MG63 (cell line): ENCODE measurements around the gene OPCML. TPM values are rescaled to one million over a fixed set of nuclear protein-coding genes. Genes with fewer than 3 reads are reported as not detected.

ENCODE experiments used
- DNase-seq: peaks from one replicate; pipeline ENCODE4 v3.0.0-alpha.2; 2020
- H3K27me3 ChIP-seq: fragments of 250-450 bp; sonication (Bioruptor Pico); 2 replicates; pipeline ENCODE4 v1.5.1; 2020; ENCODE audit warnings: mild to moderate bottlenecking, moderate library complexity
- H3K36me3 ChIP-seq: fragments of 250-450 bp; sonication (Bioruptor Pico); 2 replicates; pipeline ENCODE4 v1.5.1; 2020; ENCODE audit warnings: mild to moderate bottlenecking, moderate library complexity
- H3K4me3 ChIP-seq: fragments of 250-450 bp; sonication (Bioruptor Pico); 2 replicates; pipeline ENCODE4 v1.5.1; 2020; ENCODE audit warnings: mild to moderate bottlenecking, moderate library complexity
- H3K9me3 ChIP-seq: fragments of 250-450 bp; sonication (Bioruptor Pico); 2 replicates; pipeline ENCODE4 v1.5.1; 2020; ENCODE audit warnings: mild to moderate bottlenecking, moderate library complexity
- total RNA-seq: library from RNA; depleted of rRNA; stranded (reverse); fragments of >200 nt; shearing (Covaris generic); gene quantifications from 2 replicates; pipeline ENCODE4 v1.2.3, GENCODE V29; 2014; ENCODE audit warnings: low replicate concordance

OPCML gene
- total RNA-seq, 1 experiment from 2014 or later: not detected

- no peaks in the 10 kb centered on the region for H3K27me3 ChIP-seq
- H3K9me3 ChIP-seq: no peaks in the 10 kb centered on the region
- no peak for DNase-seq
- H3K4me3 ChIP-seq: no peak overlapping the region
- no peaks in the 10 kb centered on the region for H3K36me3 ChIP-seq
Measured at GRCh38 chr11:133518702-133519264, 13.5 kb downstream of the OPCML start.

- Histone ChIP-seq H3K27me3 (no peaks in the 10 kb centered on the region), H3K4me3 (no peak overlapping the region), H3K9me3 (no peaks in the 10 kb centered on the region), H3K36me3 (no peaks in the 10 kb centered on the region)
- no peak for DNase-seq
Measured at GRCh38 chr11:133516845-133517244, 15.5 kb downstream of the OPCML start.

- Histone ChIP-seq H3K9me3 (no peaks in the 10 kb centered on the region), H3K4me3 (no peak overlapping the region), H3K36me3 (no peaks in the 10 kb centered on the region), H3K27me3 (no peaks in the 10 kb centered on the region)
- DNase-seq: no peak
Measured at GRCh38 chr11:133515107-133515506, 17.2 kb downstream of the OPCML start.

- no peaks in the 10 kb centered on the region for H3K36me3 ChIP-seq
- no peaks in the 10 kb centered on the region for H3K9me3 ChIP-seq
- no peak overlapping the region for H3K4me3 ChIP-seq
- H3K27me3 ChIP-seq: no peaks in the 10 kb centered on the region
- DNase-seq: no peak
Measured at GRCh38 chr11:133509924-133510697, 22.2 kb downstream of the OPCML start.

- Histone ChIP-seq H3K36me3 (no peaks in the 10 kb centered on the region), H3K4me3 (no peak overlapping the region), H3K9me3 (no peaks in the 10 kb centered on the region), H3K27me3 (peaks cover 8% of the 10 kb centered on the region; the same call in 1 of the 2 replicates)
- DNase-seq: no peak
Measured at GRCh38 chr11:133508468-133508867, 23.8 kb downstream of the OPCML start.

GRCh38 chr11:133507185-133507584 lies 25.1 kb downstream of the OPCML start:
- DNase-seq: no peak
- Histone ChIP-seq H3K4me3 (no peak overlapping the region), H3K36me3 (no peaks in the 10 kb centered on the region), H3K9me3 (no peaks in the 10 kb centered on the region), H3K27me3 (peaks cover 8% of the 10 kb centered on the region; the same call in 1 of the 2 replicates)

- H3K36me3 ChIP-seq: no peaks in the 10 kb centered on the region
- H3K4me3 ChIP-seq: no peak overlapping the region
- H3K27me3 ChIP-seq: peaks cover 8% of the 10 kb centered on the region; the same call in 1 of the 2 replicates
- H3K9me3 ChIP-seq: no peaks in the 10 kb centered on the region
- no peak for DNase-seq
Measured at GRCh38 chr11:133506551-133507094, 25.7 kb downstream of the OPCML start.

- no peaks in the 10 kb centered on the region for H3K9me3 ChIP-seq
- no peak for DNase-seq
- no peaks in the 10 kb centered on the region for H3K36me3 ChIP-seq
Measured at GRCh38 chr11:133506023-133506422, 26.3 kb downstream of the OPCML start.

GRCh38 chr11:133504906-133505305 lies 27.4 kb downstream of the OPCML start:
- Histone ChIP-seq H3K9me3 (no peaks in the 10 kb centered on the region), H3K36me3 (no peaks in the 10 kb centered on the region), H3K27me3 (peaks cover 8% of the 10 kb centered on the region; the same call in 1 of the 2 replicates), H3K4me3 (no peak overlapping the region)
- no peak for DNase-seq

More at GRCh38 chr11:133506023-133506422, 26.3 kb downstream of the OPCML start:
- H3K27me3 ChIP-seq: peaks cover 8% of the 10 kb centered on the region; the same call in 1 of the 2 replicates
- no peak overlapping the region for H3K4me3 ChIP-seq

GRCh38 chr11:133503776-133504175 lies 28.5 kb downstream of the OPCML start:
- DNase-seq: no peak
- no peaks in the 10 kb centered on the region for H3K9me3 ChIP-seq

GRCh38 chr11:133503236-133503635 lies 29.1 kb downstream of the OPCML start:
- Histone ChIP-seq H3K4me3 (no peak overlapping the region), H3K36me3 (no peaks in the 10 kb centered on the region), H3K27me3 (peaks cover 8% of the 10 kb centered on the region; the same call in 1 of the 2 replicates), H3K9me3 (no peaks in the 10 kb centered on the region)
- no peak for DNase-seq

More at GRCh38 chr11:133503776-133504175, 28.5 kb downstream of the OPCML start:
- Histone ChIP-seq H3K27me3 (peaks cover 8% of the 10 kb centered on the region; the same call in 1 of the 2 replicates), H3K36me3 (no peaks in the 10 kb centered on the region), H3K4me3 (no peak overlapping the region)

- no peak overlapping the region for H3K4me3 ChIP-seq
- no peaks in the 10 kb centered on the region for H3K36me3 ChIP-seq
- H3K9me3 ChIP-seq: no peaks in the 10 kb centered on the region
- DNase-seq: no peak
- peaks cover 8% of the 10 kb centered on the region; the same call in 1 of the 2 replicates for H3K27me3 ChIP-seq
Measured at GRCh38 chr11:133501643-133502539, 30.4 kb downstream of the OPCML start.

- DNase-seq: no peak
- Histone ChIP-seq H3K27me3 (peaks cover 8% of the 10 kb centered on the region; the same call in 1 of the 2 replicates), H3K4me3 (no peak overlapping the region), H3K9me3 (no peaks in the 10 kb centered on the region), H3K36me3 (no peaks in the 10 kb centered on the region)
Measured at GRCh38 chr11:133500936-133501335, 31.4 kb downstream of the OPCML start.

- peaks cover 8% of the 10 kb centered on the region; the same call in 1 of the 2 replicates for H3K27me3 ChIP-seq
- DNase-seq: no peak
- H3K9me3 ChIP-seq: no peaks in the 10 kb centered on the region
- no peaks in the 10 kb centered on the region for H3K36me3 ChIP-seq
- no peak overlapping the region for H3K4me3 ChIP-seq
Measured at GRCh38 chr11:133500435-133500834, 31.9 kb downstream of the OPCML start.

- Histone ChIP-seq H3K4me3 (no peak overlapping the region), H3K9me3 (no peaks in the 10 kb centered on the region), H3K36me3 (no peaks in the 10 kb centered on the region), H3K27me3 (peaks cover under 1% of the 10 kb centered on the region; the same call in 1 of the 2 replicates)
- no peak for DNase-seq
Measured at GRCh38 chr11:133498969-133499368, 33.3 kb downstream of the OPCML start.

- no peak overlapping the region for H3K4me3 ChIP-seq
- H3K27me3 ChIP-seq: no peaks in the 10 kb centered on the region
- H3K9me3 ChIP-seq: no peaks in the 10 kb centered on the region
- H3K36me3 ChIP-seq: no peaks in the 10 kb centered on the region
- no peak for DNase-seq
Measured at GRCh38 chr11:133497477-133498140, 34.7 kb downstream of the OPCML start.
